ENCODE measurements around the gene OR2AE1. TPM values are rescaled to one million over a fixed set of nuclear protein-coding genes. Genes with fewer than 3 reads are reported as not detected.

The OR2AE1 gene
- total RNA-seq, 1 donor from 2014 or later = 0.31 TPM

- H3K9me3 Mint-ChIP-seq = no peaks in the 10 kb centered on the region
- no peak for DNase-seq (ENCODE audit: low spot score)
- peaks cover 5% of the 10 kb centered on the region for H3K27me3 Mint-ChIP-seq (ENCODE audit: insufficient read depth)
- no peak overlapping the region for H3K4me3 Mint-ChIP-seq
- H3K27ac Mint-ChIP-seq = no peak overlapping the region
- no peaks in the 10 kb centered on the region for H3K4me1 Mint-ChIP-seq (ENCODE audit: low read depth)
- H3K36me3 Mint-ChIP-seq (ENCODE audit: low read depth) = no peaks in the 10 kb centered on the region
- intact Hi-C loops (cut with micrococcal nuclease) = no loop called here
Measured at GRCh38 chr7:99843808-99844207, 33.0 kb downstream of the OR2AE1 start.

- no peak for DNase-seq (ENCODE audit: low spot score)
- no peaks in the 10 kb centered on the region for H3K36me3 Mint-ChIP-seq (ENCODE audit: low read depth)
- no peak overlapping the region for H3K4me3 Mint-ChIP-seq
- H3K4me1 Mint-ChIP-seq (ENCODE audit: low read depth) = peaks cover 4% of the 10 kb centered on the region
- no peaks in the 10 kb centered on the region for H3K9me3 Mint-ChIP-seq
- H3K27ac Mint-ChIP-seq = no peak overlapping the region
- peaks cover 4% of the 10 kb centered on the region for H3K27me3 Mint-ChIP-seq (ENCODE audit: insufficient read depth)
- intact Hi-C loops (cut with micrococcal nuclease) = no loop called here
Measured at GRCh38 chr7:99842926-99843325, 33.9 kb downstream of the OR2AE1 start.

- H3K9me3 Mint-ChIP-seq = no peaks in the 10 kb centered on the region
- H3K4me3 Mint-ChIP-seq = no peak overlapping the region
- no peak for DNase-seq (ENCODE audit: low spot score)
- H3K4me1 Mint-ChIP-seq (ENCODE audit: low read depth) = peaks cover 8% of the 10 kb centered on the region
- no peak overlapping the region for H3K27ac Mint-ChIP-seq
- peaks cover 2% of the 10 kb centered on the region for H3K27me3 Mint-ChIP-seq (ENCODE audit: insufficient read depth)
- intact Hi-C loops (cut with micrococcal nuclease) = no loop called here
- H3K36me3 Mint-ChIP-seq (ENCODE audit: low read depth) = no peaks in the 10 kb centered on the region
Measured at GRCh38 chr7:99840136-99840869, 36.5 kb downstream of the OR2AE1 start.

- H3K9me3 Mint-ChIP-seq = no peaks in the 10 kb centered on the region
- peaks cover 2% of the 10 kb centered on the region for H3K27me3 Mint-ChIP-seq (ENCODE audit: insufficient read depth)
- peaks cover 8% of the 10 kb centered on the region for H3K4me1 Mint-ChIP-seq (ENCODE audit: low read depth)
- no peak for DNase-seq (ENCODE audit: low spot score)
- no peak overlapping the region for H3K27ac Mint-ChIP-seq
- H3K36me3 Mint-ChIP-seq (ENCODE audit: low read depth) = no peaks in the 10 kb centered on the region
- intact Hi-C loops (cut with micrococcal nuclease) = loop anchor here (10.0 kb wide), 1 partner anchor 365 kb away; the partner anchor contains the start of gene ZNF789
- no peak overlapping the region for H3K4me3 Mint-ChIP-seq
Measured at GRCh38 chr7:99839287-99840021, 37.4 kb downstream of the OR2AE1 start.

GRCh38 chr7:99837649-99838361 lies 39.0 kb downstream of the OR2AE1 start:
- H3K27ac Mint-ChIP-seq = peak overlapping the region; percentile 60
- H3K4me1 Mint-ChIP-seq (ENCODE audit: low read depth) = peaks cover 8% of the 10 kb centered on the region

GRCh38 chr7:99835189-99835588 lies 41.6 kb downstream of the OR2AE1 start:
- Mint-ChIP-seq H3K36me3 (ENCODE audit: low read depth) (no peaks in the 10 kb centered on the region), H3K27ac (no peak overlapping the region), H3K4me1 (ENCODE audit: low read depth) (peaks cover 8% of the 10 kb centered on the region), H3K27me3 (ENCODE audit: insufficient read depth) (peaks cover 3% of the 10 kb centered on the region), H3K9me3 (no peaks in the 10 kb centered on the region), H3K4me3 (no peak overlapping the region)
- no peak for DNase-seq (ENCODE audit: low spot score)
- intact Hi-C loops (cut with micrococcal nuclease) = loop anchor here (10.0 kb wide), 1 partner anchor 360 kb away; the partner anchor contains the start of gene ZNF789

More at GRCh38 chr7:99837649-99838361, 39.0 kb downstream of the OR2AE1 start:
- H3K4me3 Mint-ChIP-seq = no peak overlapping the region
- no peaks in the 10 kb centered on the region for H3K36me3 Mint-ChIP-seq (ENCODE audit: low read depth)
- intact Hi-C loops (cut with micrococcal nuclease) = loop anchor here (10.0 kb wide), 1 partner anchor 363 kb away; the partner anchor contains the start of gene ZNF789
- H3K27me3 Mint-ChIP-seq (ENCODE audit: insufficient read depth) = peaks cover 4% of the 10 kb centered on the region
- no peaks in the 10 kb centered on the region for H3K9me3 Mint-ChIP-seq
- DNase-seq (ENCODE audit: low spot score) = no peak

GRCh38 chr7:99834382-99834781 lies 42.5 kb downstream of the OR2AE1 start:
- H3K9me3 Mint-ChIP-seq = no peaks in the 10 kb centered on the region
- H3K4me1 Mint-ChIP-seq (ENCODE audit: low read depth) = peaks cover 8% of the 10 kb centered on the region
- DNase-seq (ENCODE audit: low spot score) = no peak
- no peaks in the 10 kb centered on the region for H3K36me3 Mint-ChIP-seq (ENCODE audit: low read depth)
- H3K27ac Mint-ChIP-seq = no peak overlapping the region
- intact Hi-C loops (cut with micrococcal nuclease) = loop anchor here (10.0 kb wide), 1 partner anchor 360 kb away; the partner anchor contains the start of gene ZNF789
- H3K4me3 Mint-ChIP-seq = no peak overlapping the region
- H3K27me3 Mint-ChIP-seq (ENCODE audit: insufficient read depth) = peaks cover 3% of the 10 kb centered on the region

- Mint-ChIP-seq H3K4me1 (ENCODE audit: low read depth) (peaks cover 8% of the 10 kb centered on the region), H3K4me3 (no peak overlapping the region), H3K9me3 (no peaks in the 10 kb centered on the region), H3K36me3 (ENCODE audit: low read depth) (no peaks in the 10 kb centered on the region), H3K27me3 (ENCODE audit: insufficient read depth) (peaks cover 3% of the 10 kb centered on the region), H3K27ac (no peak overlapping the region)
- no peak for DNase-seq (ENCODE audit: low spot score)
- intact Hi-C loops (cut with micrococcal nuclease) = loop anchor here (10.0 kb wide), 1 partner anchor 359 kb away; the partner anchor contains the start of gene ZNF789
Measured at GRCh38 chr7:99833289-99833877, 43.5 kb downstream of the OR2AE1 start.

- Mint-ChIP-seq H3K36me3 (ENCODE audit: low read depth) (no peaks in the 10 kb centered on the region), H3K4me3 (no peak overlapping the region), H3K27ac (no peak overlapping the region), H3K4me1 (ENCODE audit: low read depth) (no peaks in the 10 kb centered on the region), H3K27me3 (ENCODE audit: insufficient read depth) (peaks cover 5% of the 10 kb centered on the region), H3K9me3 (no peaks in the 10 kb centered on the region)
- no peak for DNase-seq (ENCODE audit: low spot score)
- intact Hi-C loops (cut with micrococcal nuclease) = loop anchor here (10.0 kb wide), 1 partner anchor 357 kb away; the partner anchor contains the start of gene ZNF789
Measured at GRCh38 chr7:99831595-99831994, 45.2 kb downstream of the OR2AE1 start.

GRCh38 chr7:99829524-99830160 lies 47.2 kb downstream of the OR2AE1 start:
- intact Hi-C loops (cut with micrococcal nuclease) = loop anchor here (10.0 kb wide), 1 partner anchor 355 kb away; the partner anchor contains the start of gene ZNF789
- Mint-ChIP-seq H3K36me3 (ENCODE audit: low read depth) (no peaks in the 10 kb centered on the region), H3K27me3 (ENCODE audit: insufficient read depth) (peaks cover 5% of the 10 kb centered on the region)

GRCh38 chr7:99828811-99829210 lies 48.0 kb downstream of the OR2AE1 start:
- Mint-ChIP-seq H3K4me1 (ENCODE audit: low read depth) (no peaks in the 10 kb centered on the region), H3K4me3 (no peak overlapping the region), H3K27me3 (ENCODE audit: insufficient read depth) (peaks cover 5% of the 10 kb centered on the region), H3K36me3 (ENCODE audit: low read depth) (no peaks in the 10 kb centered on the region), H3K9me3 (no peaks in the 10 kb centered on the region), H3K27ac (no peak overlapping the region)
- intact Hi-C loops (cut with micrococcal nuclease) = no loop called here
- DNase-seq (ENCODE audit: low spot score) = no peak

More at GRCh38 chr7:99829524-99830160, 47.2 kb downstream of the OR2AE1 start:
- DNase-seq (ENCODE audit: low spot score) = no peak
- Mint-ChIP-seq H3K27ac (no peak overlapping the region), H3K4me1 (ENCODE audit: low read depth) (no peaks in the 10 kb centered on the region), H3K4me3 (no peak overlapping the region), H3K9me3 (no peaks in the 10 kb centered on the region)

Data from activated T-helper 1 cell treated with anti-CD3 and anti-CD28 coated beads, Interleukin-12 subunit alpha, Interleukin-12 subunit beta, Interleukin-2, Interleukin-4 antibody, amounts not matched to agents 30 ng/mL and 10 ng/mL and 1 ng/mL, durations not matched to agents 14 hours and 24 hours and 36 hours (primary cell).